CD4-positive, alpha-beta memory T cell (primary cell): ENCODE data around the gene CGNL1. TPM values are rescaled to one million over a fixed set of nuclear protein-coding genes. Genes with fewer than 3 reads are reported as not detected.

Experiments used
- CTCF ChIA-PET: fragments of 350-600 bp; sonication (Branson Sonifier 250); formaldehyde crosslinking; loops from one replicate; lab custom pipeline; 2021; ENCODE audit warnings: inconsistent platforms; ENCODE audit not compliant: partially characterized antibody; lab: Charles Lee
- POLR2A ChIA-PET: fragments of 350-600 bp; sonication (Branson Sonifier 250); formaldehyde crosslinking; loops from one replicate; lab custom pipeline; 2021; ENCODE audit not compliant: partially characterized antibody; lab: Charles Lee
- DNase-seq, 5 donors: peaks; one replicate each; pipeline versions ENCODE4 v3.0.0 to v3.0.0-alpha.2; 2020 to 2022; ENCODE audit warnings: mixed read lengths in 1 of 5
- H3K27ac ChIP-seq: one replicate; pipeline ENCODE4 v1.7.0; 2013; ENCODE audit warnings: low read depth, low read length
- H3K27me3 ChIP-seq: 2 replicates; pipeline ENCODE4 v1.7.0; 2013; ENCODE audit warnings: mild to moderate bottlenecking, low read length, moderate library complexity; ENCODE audit not compliant: insufficient read depth
- H3K36me3 ChIP-seq: 2 replicates; pipeline ENCODE4 v1.7.0; 2013; ENCODE audit warnings: mild to moderate bottlenecking, low read length, moderate library complexity; ENCODE audit not compliant: insufficient read depth
- H3K4me1 ChIP-seq: 2 replicates; pipeline ENCODE4 v1.7.0; 2013; ENCODE audit warnings: mild to moderate bottlenecking, low read length, moderate library complexity; ENCODE audit not compliant: insufficient read depth
- H3K4me3 ChIP-seq, 2 donors: one replicate each; pipeline ENCODE4 v1.7.0; 2013; ENCODE audit warnings: low read length in 2 of 2, mild to moderate bottlenecking in 1 of 2
- H3K9me3 ChIP-seq, 2 donors: one replicate each; pipeline ENCODE4 v1.7.0; 2013; ENCODE audit warnings: low read length in 2 of 2, control low read depth in 1 of 2; ENCODE audit not compliant: control insufficient read depth in 1 of 2
- H3K27ac Mint-ChIP-seq, 7 donors: one replicate each; pipeline ENCODE4 v1.8.0; 2020 to 2021; ENCODE audit warnings: mixed read lengths in 7 of 7, mild to moderate bottlenecking in 6 of 7, inconsistent platforms in 3 of 7, moderate library complexity in 3 of 7
- H3K27me3 Mint-ChIP-seq, 2 donors: one replicate each; pipeline ENCODE4 v1.8.0; 2020 to 2021; ENCODE audit warnings: mixed read lengths in 2 of 2
- H3K36me3 Mint-ChIP-seq, 2 donors: one replicate each; pipeline ENCODE4 v1.8.0; 2020 to 2021; ENCODE audit warnings: mixed read lengths in 2 of 2, inconsistent platforms in 1 of 2, mild to moderate bottlenecking in 1 of 2
- H3K4me1 Mint-ChIP-seq, 4 donors: one replicate each; pipeline ENCODE4 v1.8.0; 2020 to 2021; ENCODE audit warnings: mixed read lengths in 4 of 4, mild to moderate bottlenecking in 1 of 4
- H3K4me3 Mint-ChIP-seq, 8 donors: one replicate each; pipeline ENCODE4 v1.8.0; 2020 to 2021; ENCODE audit warnings: mixed read lengths in 8 of 8, mild to moderate bottlenecking in 7 of 8, moderate library complexity in 6 of 8, inconsistent platforms in 3 of 8
- H3K9me3 Mint-ChIP-seq, 8 donors: one replicate each; pipeline ENCODE4 v1.8.0; 2020 to 2021; ENCODE audit warnings: mixed read lengths in 8 of 8, mild to moderate bottlenecking in 5 of 8, inconsistent platforms in 3 of 8, moderate library complexity in 1 of 8
- intact Hi-C: fragments of 100-400 bp; cut with micrococcal nuclease; formaldehyde crosslinking; loops from one replicate; pipeline ENCODE4 v1.15.1; 2023
- polyA plus RNA-seq, 2 donors: library from polyadenylated mRNA; unstranded; fragments of 300-500 nt; fragmentation: Illumina TruSeq; gene quantifications; one replicate each; pipeline ENCODE4 v1.2.3, GENCODE V29; 2021
- total RNA-seq, 2 experiments: library from RNA; stranded (reverse); gene quantifications; one replicate each; pipeline ENCODE4 v1.2.3, GENCODE V29; 2021

CGNL1 gene
- total and polyA plus RNA-seq, 4 experiments from 2014 or later: not detected

DNA sequence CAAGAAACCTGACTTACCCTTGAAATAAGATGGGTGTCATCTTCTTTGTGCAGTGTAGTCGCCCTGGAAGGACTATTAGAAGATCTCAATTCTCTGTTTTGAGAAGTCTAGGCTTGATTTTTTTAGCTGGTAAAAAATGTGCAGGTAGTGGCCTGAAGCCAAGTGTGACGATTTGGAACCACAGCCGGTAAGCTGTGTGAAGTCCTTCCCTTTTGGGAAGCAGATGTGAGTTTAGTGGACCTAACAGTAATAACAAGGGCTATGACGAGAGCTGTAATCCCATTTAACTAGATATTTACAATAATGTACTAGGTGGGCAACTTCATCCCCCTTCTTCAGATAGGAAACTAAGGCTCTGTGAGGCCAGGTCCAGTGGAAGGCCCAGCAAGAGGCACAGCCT is 133.7 kb downstream of the CGNL1 start:
- Histone ChIP-seq H3K4me1 (no peaks in the 10 kb centered on the region), H3K9me3 (no peaks in the 10 kb centered on the region), H3K4me3 (no peak overlapping the region), H3K36me3 (no peaks in the 10 kb centered on the region), H3K27me3 (no peaks in the 10 kb centered on the region), H3K27ac (no peak overlapping the region)
- H3K36me3 Mint-ChIP-seq: no peaks in the 10 kb centered on the region
- no peak overlapping the region for H3K4me3 Mint-ChIP-seq
- no peak overlapping the region for H3K27ac Mint-ChIP-seq
- H3K27me3 Mint-ChIP-seq: peaks cover 4 to 6% of the 10 kb centered on the region in 2 donors
- POLR2A ChIA-PET: no interaction called here
- intact Hi-C loops: no loop called here
- CTCF ChIA-PET: interaction anchor here (0.7 kb wide), 1 partner anchor 17 kb away, joined by 3 read pairs; no protein-coding TSS in a partner anchor
- no peaks in the 10 kb centered on the region for H3K4me1 Mint-ChIP-seq
- no peak for DNase-seq
- no peaks in the 10 kb centered on the region for H3K9me3 Mint-ChIP-seq

DNA sequence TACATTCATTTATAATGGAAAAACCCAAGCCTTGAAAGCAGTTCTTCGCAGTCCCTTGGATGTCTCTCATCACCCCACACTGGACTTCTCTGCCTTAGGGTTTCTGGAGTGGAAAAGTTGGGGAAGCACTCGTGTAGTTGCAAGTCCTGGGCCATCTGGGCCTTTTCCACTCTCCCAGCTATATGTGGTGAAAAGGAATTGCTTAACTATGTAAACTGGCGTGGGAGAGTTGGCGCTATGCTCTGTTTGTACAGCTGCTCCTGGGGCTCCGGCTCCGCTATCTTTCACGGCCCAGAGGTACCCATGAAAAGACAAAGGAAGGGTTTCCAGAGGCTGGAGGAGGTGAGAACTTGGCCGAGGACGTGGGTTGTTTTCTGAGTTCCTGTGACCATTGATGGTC is 134.3 kb downstream of the CGNL1 start:
- Histone ChIP-seq H3K27me3 (no peaks in the 10 kb centered on the region), H3K36me3 (no peaks in the 10 kb centered on the region), H3K4me1 (no peaks in the 10 kb centered on the region), H3K9me3 (no peaks in the 10 kb centered on the region), H3K4me3 (no peak overlapping the region), H3K27ac (no peak overlapping the region)
- Mint-ChIP-seq H3K4me1 (no peaks in the 10 kb centered on the region), H3K9me3 (no peaks in the 10 kb centered on the region), H3K27ac (no peak overlapping the region), H3K4me3 (no peak overlapping the region), H3K27me3 (peaks cover 4 to 6% of the 10 kb centered on the region in 2 donors), H3K36me3 (no peaks in the 10 kb centered on the region)
- DNase-seq: no peak
- POLR2A ChIA-PET: no interaction called here
- intact Hi-C loops: no loop called here
- CTCF ChIA-PET: interaction anchor here (0.7 kb wide), 1 partner anchor 16 kb away, joined by 3 read pairs; no protein-coding TSS in a partner anchor

DNA sequence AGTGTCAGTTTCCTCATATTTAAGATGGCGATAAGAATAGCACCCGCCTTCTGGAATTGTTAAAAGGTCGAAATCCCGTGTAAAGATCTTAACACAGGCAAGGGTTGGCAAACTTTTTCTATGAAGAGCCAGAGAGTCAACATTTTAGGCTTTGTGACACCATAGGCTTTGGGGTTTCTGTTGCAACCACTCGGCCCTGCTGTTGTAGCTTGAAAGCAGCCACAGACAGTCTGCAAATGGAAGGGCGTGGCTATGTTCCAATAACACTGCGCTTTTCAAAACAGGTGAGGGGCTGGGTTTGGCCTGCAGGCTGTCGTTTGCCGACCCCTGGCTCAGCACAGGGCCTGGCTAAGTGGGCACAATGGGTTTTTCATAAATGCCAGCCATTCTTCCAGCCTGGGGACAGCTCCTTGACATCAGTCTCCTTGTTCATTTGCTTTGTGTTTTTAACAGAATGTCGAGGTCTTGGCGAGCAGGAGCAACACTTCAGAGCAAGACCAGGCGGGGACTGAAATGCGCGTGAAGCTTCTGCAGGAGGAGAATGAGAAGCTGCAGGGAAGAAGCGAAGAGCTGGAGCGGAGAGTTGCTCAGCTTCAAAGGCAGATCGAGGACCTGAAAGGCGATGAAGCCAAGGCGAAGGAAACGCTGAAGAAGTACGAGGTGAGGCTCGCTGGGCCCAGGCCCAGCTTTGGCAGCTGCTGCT is 140.2 kb downstream of the CGNL1 start:
- Histone ChIP-seq H3K9me3 (no peaks in the 10 kb centered on the region), H3K4me3 (no peak overlapping the region), H3K36me3 (no peaks in the 10 kb centered on the region), H3K4me1 (no peaks in the 10 kb centered on the region), H3K27ac (no peak overlapping the region), H3K27me3 (no peaks in the 10 kb centered on the region)
- CTCF ChIA-PET: no interaction called here
- intact Hi-C loops: no loop called here
- Mint-ChIP-seq H3K27me3 (peaks cover 4% of the 10 kb centered on the region in 2 donors), H3K9me3 (no peaks in the 10 kb centered on the region), H3K36me3 (no peaks in the 10 kb centered on the region), H3K4me3 (no peak overlapping the region), H3K27ac (no peak overlapping the region), H3K4me1 (no peaks in the 10 kb centered on the region)
- DNase-seq: no peak
- POLR2A ChIA-PET: no interaction called here

DNA sequence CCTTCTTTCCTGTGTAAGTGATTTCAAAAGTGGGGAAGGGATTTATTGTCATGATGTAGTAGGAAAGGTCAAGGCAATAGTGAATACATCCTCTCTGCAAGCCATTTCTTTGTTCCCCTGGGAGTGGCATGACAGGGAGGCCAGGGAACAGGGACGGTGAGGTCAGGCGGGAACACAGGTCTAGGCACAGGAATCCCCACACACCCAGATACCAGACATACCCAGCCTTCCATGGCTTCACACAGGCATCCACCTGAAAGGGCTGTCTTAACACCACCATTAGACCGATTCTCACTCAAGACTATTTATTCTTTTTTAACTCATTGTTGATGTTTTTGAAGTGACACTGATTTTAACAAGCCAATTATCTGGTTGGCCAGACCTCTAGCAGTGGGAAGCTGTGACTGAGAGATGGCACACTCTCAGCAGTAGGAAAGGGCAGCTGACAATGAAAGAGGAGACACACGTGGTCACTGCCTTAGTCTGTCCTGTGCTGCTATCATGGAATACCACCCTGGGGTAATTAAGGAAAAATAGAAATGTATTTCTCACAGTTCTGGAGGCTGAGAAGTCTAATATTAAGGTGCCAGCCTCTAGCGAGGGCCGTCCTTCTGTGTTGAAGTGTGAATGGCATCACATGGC is 140.8 kb downstream of the CGNL1 start:
- H3K9me3 Mint-ChIP-seq: no peaks in the 10 kb centered on the region
- Histone ChIP-seq H3K4me1 (no peaks in the 10 kb centered on the region), H3K36me3 (no peaks in the 10 kb centered on the region), H3K4me3 (no peak overlapping the region), H3K27ac (no peak overlapping the region), H3K27me3 (no peaks in the 10 kb centered on the region), H3K9me3 (no peaks in the 10 kb centered on the region)
- H3K36me3 Mint-ChIP-seq: no peaks in the 10 kb centered on the region
- no peak for DNase-seq
- H3K4me3 Mint-ChIP-seq: no peak overlapping the region
- ChIA-PET CTCF (no interaction called here), POLR2A (no interaction called here)
- H3K27ac Mint-ChIP-seq: no peak overlapping the region
- H3K4me1 Mint-ChIP-seq: no peaks in the 10 kb centered on the region
- intact Hi-C loops: no loop called here
- H3K27me3 Mint-ChIP-seq: peaks cover 4% of the 10 kb centered on the region in 2 donors

DNA sequence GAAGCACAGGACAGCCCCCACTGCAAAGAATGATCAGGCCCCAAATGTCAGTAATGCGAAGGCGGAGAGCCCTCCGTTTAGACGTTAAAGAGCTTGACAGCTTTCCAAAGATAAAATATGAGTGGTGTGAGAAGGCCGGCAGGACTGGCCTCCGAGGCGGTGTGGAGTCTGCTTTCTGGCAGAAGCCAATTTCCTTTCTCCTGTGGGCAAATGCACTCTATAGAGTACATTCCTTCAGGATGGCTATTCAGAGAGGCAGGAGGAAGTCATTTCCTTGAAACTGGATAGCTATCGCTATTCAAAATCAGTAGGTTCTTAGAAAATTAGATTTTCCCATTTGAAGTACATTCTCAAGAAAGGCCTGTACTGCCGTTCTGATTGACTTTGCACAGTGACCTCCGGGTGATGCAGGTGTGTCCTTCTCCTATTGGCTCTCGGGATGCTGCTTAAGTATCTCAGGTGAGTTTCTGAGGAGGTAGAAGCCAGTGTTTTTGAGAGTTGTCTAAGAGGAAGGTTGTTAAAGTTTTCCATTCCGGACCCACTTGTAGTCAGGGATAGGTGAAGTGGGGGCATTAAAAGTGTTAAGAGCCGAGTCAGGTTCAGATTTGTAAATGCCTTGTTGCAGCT is 142.6 kb downstream of the CGNL1 start:
- no peak overlapping the region for H3K4me3 ChIP-seq
- POLR2A ChIA-PET: no interaction called here
- H3K4me1 ChIP-seq: no peaks in the 10 kb centered on the region
- H3K27ac Mint-ChIP-seq: no peak overlapping the region
- DNase-seq: no peak
- no peaks in the 10 kb centered on the region for H3K27me3 ChIP-seq
- no peaks in the 10 kb centered on the region for H3K9me3 ChIP-seq
- peaks cover 2 to 4% of the 10 kb centered on the region in 2 donors for H3K27me3 Mint-ChIP-seq
- H3K4me1 Mint-ChIP-seq: no peaks in the 10 kb centered on the region
- H3K27ac ChIP-seq: no peak overlapping the region
- H3K36me3 Mint-ChIP-seq: no peaks in the 10 kb centered on the region
- H3K4me3 Mint-ChIP-seq: no peak overlapping the region
- intact Hi-C loops: no loop called here
- no peaks in the 10 kb centered on the region for H3K9me3 Mint-ChIP-seq
- CTCF ChIA-PET: interaction anchor here (2.2 to 4.4 kb wide), 2 partner anchors 11 to 15 kb away, joined by 10 to 15 read pairs; no protein-coding TSS in a partner anchor
- H3K36me3 ChIP-seq: no peaks in the 10 kb centered on the region

DNA sequence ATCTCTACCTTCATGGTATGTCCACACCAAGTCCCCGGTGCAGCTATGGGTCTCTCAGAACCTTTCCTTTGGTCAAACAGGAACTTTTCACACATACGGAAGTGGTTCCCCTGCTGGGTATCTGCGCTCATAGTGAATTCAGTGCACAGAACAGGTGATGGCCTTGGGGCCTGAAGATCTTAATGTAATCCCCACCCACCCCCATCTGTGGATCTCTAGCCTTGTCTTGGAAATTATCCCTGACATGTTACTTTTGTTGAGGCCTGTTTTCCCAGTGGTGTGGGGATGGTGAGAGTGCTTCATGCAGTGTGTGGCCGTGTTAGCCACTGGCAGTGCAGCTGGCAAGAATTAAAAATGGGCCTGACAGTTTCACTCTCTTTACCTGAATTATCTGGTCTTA is 143.5 kb downstream of the CGNL1 start:
- Mint-ChIP-seq H3K27me3 (peaks cover 2 to 4% of the 10 kb centered on the region in 2 donors), H3K4me3 (no peak overlapping the region), H3K9me3 (no peaks in the 10 kb centered on the region), H3K27ac (no peak overlapping the region), H3K4me1 (no peaks in the 10 kb centered on the region), H3K36me3 (no peaks in the 10 kb centered on the region)
- CTCF ChIA-PET: interaction anchor here (2.2 to 4.4 kb wide), 2 partner anchors 10 to 14 kb away, joined by 10 to 15 read pairs; no protein-coding TSS in a partner anchor
- intact Hi-C loops: no loop called here
- Histone ChIP-seq H3K9me3 (no peaks in the 10 kb centered on the region), H3K27ac (no peak overlapping the region), H3K4me1 (no peaks in the 10 kb centered on the region), H3K36me3 (no peaks in the 10 kb centered on the region), H3K4me3 (no peak overlapping the region), H3K27me3 (no peaks in the 10 kb centered on the region)
- POLR2A ChIA-PET: no interaction called here
- DNase-seq: no peak

DNA sequence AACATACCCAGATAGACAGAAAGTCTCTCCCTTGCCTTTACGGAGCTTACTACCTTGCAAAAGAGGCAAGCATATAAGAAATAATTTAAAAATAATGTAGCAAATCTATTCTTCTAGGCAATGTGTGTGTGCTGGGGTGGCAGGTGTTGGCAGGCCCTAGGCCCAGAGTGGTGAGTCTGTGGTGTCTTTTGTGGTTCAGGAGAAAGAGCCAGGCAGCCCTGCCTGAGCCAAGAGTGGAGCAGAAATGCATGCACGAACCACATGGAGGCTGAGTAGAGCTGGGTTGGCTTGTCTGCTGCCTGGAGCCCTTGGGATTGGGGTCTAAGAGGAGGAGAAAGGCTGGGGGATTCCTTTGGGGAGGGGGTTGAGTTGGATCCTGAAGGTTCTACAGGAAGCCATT is 145.2 kb downstream of the CGNL1 start:
- intact Hi-C loops: no loop called here
- Histone ChIP-seq H3K27me3 (no peaks in the 10 kb centered on the region), H3K4me1 (no peaks in the 10 kb centered on the region), H3K4me3 (no peak overlapping the region), H3K9me3 (no peaks in the 10 kb centered on the region), H3K36me3 (no peaks in the 10 kb centered on the region), H3K27ac (no peak overlapping the region)
- CTCF ChIA-PET: interaction anchor here (1.4 to 4.4 kb wide), 3 partner anchors 8 to 12 kb away, joined by 3 to 15 read pairs (median 10); no protein-coding TSS in a partner anchor
- DNase-seq: no peak
- no peaks in the 10 kb centered on the region for H3K36me3 Mint-ChIP-seq
- no peak overlapping the region for H3K27ac Mint-ChIP-seq
- no peaks in the 10 kb centered on the region for H3K4me1 Mint-ChIP-seq
- POLR2A ChIA-PET: no interaction called here
- peaks cover 5 to 7% of the 10 kb centered on the region in 2 donors for H3K27me3 Mint-ChIP-seq
- H3K4me3 Mint-ChIP-seq: no peak overlapping the region
- H3K9me3 Mint-ChIP-seq: no peaks in the 10 kb centered on the region
